HepG2 (cell line): Measurements from ENCODE around the gene MED19. TPM values are rescaled to one million over a fixed set of nuclear protein-coding genes. Genes with fewer than 3 reads are reported as not detected.

ENCODE experiments used
- AHR ChIP-seq: IDR thresholded peaks from 2 replicates; pipeline ENCODE4 v1.6.1; 2018; ENCODE audit warnings: missing genetic modification reagents, missing compliant biosample characterization
- ARID4A ChIP-seq: sonication (generic); formaldehyde crosslinking; IDR thresholded peaks from 2 replicates; pipeline ENCODE4 v1.5.0; 2020; ENCODE audit warnings: mild to moderate bottlenecking, missing genetic modification reagents, borderline replicate concordance
- ATF7-NPFF ChIP-seq: sonication (generic); formaldehyde crosslinking; IDR thresholded peaks from 2 replicates; pipeline ENCODE4 v1.8.1; 2023; ENCODE audit warnings: mild to moderate bottlenecking, low read depth, missing genetic modification reagents, moderate library complexity
- CBX1 ChIP-seq: IDR thresholded peaks from one replicate; pipeline ENCODE4 v1.6.1; 2016; ENCODE audit warnings: antibody characterized with exemption, low read depth
- HMGA1 ChIP-seq: sonication (generic); formaldehyde crosslinking; conservative IDR thresholded peaks from 2 replicates; pipeline ENCODE4 v1.4.0; 2020; ENCODE audit warnings: missing genetic modification reagents
- MAFG ChIP-seq: sonication (generic); formaldehyde crosslinking; IDR thresholded peaks from 2 replicates; pipeline ENCODE4 v1.5.1; 2020; ENCODE audit warnings: mild to moderate bottlenecking, missing genetic modification reagents
- NKX3-1 ChIP-seq: sonication (generic); formaldehyde crosslinking; IDR thresholded peaks from 2 replicates; pipeline ENCODE4 v1.5.0; 2020; ENCODE audit warnings: missing genetic modification reagents
- POGZ ChIP-seq: sonication (generic); formaldehyde crosslinking; IDR thresholded peaks from 2 replicates; pipeline ENCODE4 v1.4.0; 2020; ENCODE audit warnings: mild to moderate bottlenecking, missing genetic modification reagents
- POLR2A ChIP-seq, 2 experiments: IDR thresholded peaks; 2 replicates each; pipeline ENCODE4 v1.6.1; 2011; ENCODE audit warnings: low read depth in 2 of 2, low read length in 2 of 2, mild to moderate bottlenecking in 1 of 2, moderate library complexity in 1 of 2; ENCODE audit not compliant: insufficient read depth in 1 of 2
- TP53 ChIP-seq: sonication (generic); formaldehyde crosslinking; conservative IDR thresholded peaks from 2 replicates; pipeline ENCODE4 v1.4.0; 2020; ENCODE audit warnings: missing genetic modification reagents
- ZBTB20 ChIP-seq: sonication (generic); formaldehyde crosslinking; IDR thresholded peaks from 2 replicates; pipeline ENCODE4 v1.8.1; 2023; ENCODE audit warnings: missing genetic modification reagents, low read depth, mild to moderate bottlenecking, borderline replicate concordance
- ZBTB34 ChIP-seq: sonication (generic); formaldehyde crosslinking; IDR thresholded peaks from 2 replicates; pipeline ENCODE4 v1.8.0; 2022; ENCODE audit warnings: mild to moderate bottlenecking, missing genetic modification reagents
- ZIK1 ChIP-seq: sonication (generic); formaldehyde crosslinking; IDR thresholded peaks from 2 replicates; pipeline ENCODE4 v1.5.0; 2020; ENCODE audit warnings: mild to moderate bottlenecking, low read depth, missing genetic modification reagents, borderline replicate concordance
- ZMAT3 ChIP-seq: sonication (generic); formaldehyde crosslinking; conservative IDR thresholded peaks from 2 replicates; pipeline ENCODE4 v1.7.0; 2021; ENCODE audit warnings: missing genetic modification reagents
- ZNF354B ChIP-seq: sonication (generic); formaldehyde crosslinking; IDR thresholded peaks from 2 replicates; pipeline ENCODE4 v1.8.0; 2022; ENCODE audit warnings: mild to moderate bottlenecking, missing genetic modification reagents
- ZNF432 ChIP-seq: sonication (generic); formaldehyde crosslinking; IDR thresholded peaks from 2 replicates; pipeline ENCODE4 v1.5.0; 2020; ENCODE audit warnings: missing genetic modification reagents, mild to moderate bottlenecking, borderline replicate concordance
- ZNF510 ChIP-seq: sonication (generic); formaldehyde crosslinking; IDR thresholded peaks from 2 replicates; pipeline ENCODE4 v1.4.0; 2020; ENCODE audit warnings: low read depth, mild to moderate bottlenecking, missing genetic modification reagents
- ZNF879 ChIP-seq: sonication (generic); formaldehyde crosslinking; IDR thresholded peaks from 2 replicates; pipeline ENCODE4 v1.8.1; 2023; ENCODE audit warnings: missing genetic modification reagents
- ZSCAN5A ChIP-seq: sonication (generic); formaldehyde crosslinking; IDR thresholded peaks from 2 replicates; pipeline ENCODE4 v1.8.0; 2022; ENCODE audit warnings: mild to moderate bottlenecking, missing genetic modification reagents, borderline replicate concordance
- polyA plus RNA-seq, 8 experiments: library from polyadenylated mRNA; depleted of rRNA in 3 of 8; stranded (reverse) in 7 of 8; unstranded in 1 of 8; fragments of >200 nt; fragmentation: Illumina TruSeq in 4 of 8; extraction: Trizol in 4 of 8; gene quantifications; 2 replicates each; pipeline versions ENCODE4 v1.2.1 to v1.2.3, GENCODE V29; 2011 to 2016; ENCODE audit warnings: low read depth in 4 of 8, missing spikeins in 1 of 8, mixed read lengths in 1 of 8; ENCODE audit not compliant: insufficient read depth in 1 of 8
- total RNA-seq, 5 experiments: library from RNA; depleted of rRNA; stranded (reverse); fragments of >200 nt; fragmentation: Illumina TruSeq; extraction: Trizol; gene quantifications; 2 replicates each; pipeline ENCODE4 v1.2.3, GENCODE V29; 2016; ENCODE audit warnings: low read depth in 1 of 5
- TF ChIP-seq, protein P1 (sequence below): sonication (generic); formaldehyde crosslinking; IDR thresholded peaks from 2 replicates; pipeline ENCODE4 v1.5.1; 2020; ENCODE audit warnings: missing genetic modification reagents, mild to moderate bottlenecking, borderline replicate concordance
- TF ChIP-seq, protein P2 (sequence below): sonication (generic); formaldehyde crosslinking; IDR thresholded peaks from 2 replicates; pipeline ENCODE4 v1.8.1; 2023; ENCODE audit warnings: mild to moderate bottlenecking, missing genetic modification reagents

Gene MED19
- total and polyA plus RNA-seq, 2 of the 13 experiments (the other 11 are each of a cell fraction or from before 2014, with no cell fraction given): 12.9 to 13.8 TPM

- 0 out of 2 replicates have a peak, but pooled peaks have one; percentile 35 for TF ChIP-seq ZSCAN5A (CRISPR knock-in tag)
- peak; percentile 66; the same call in 1 of the 2 replicates for TF ChIP-seq NKX3-1 (CRISPR knock-in tag)
- no peak for TF ChIP-seq ZMAT3
- no peak for TF ChIP-seq TP53 (CRISPR knock-in tag)
- TF ChIP-seq ZBTB34: no peak
- 0 out of 2 replicates have a peak, but pooled peaks have one; percentile 52 for TF ChIP-seq AHR (CRISPR knock-in tag)
- TF ChIP-seq POGZ (CRISPR knock-in tag): peak; percentile 76
- TF ChIP-seq ZNF879 (CRISPR knock-in tag): no peak
- TF ChIP-seq ZNF354B: 0 out of 2 replicates have a peak, but pooled peaks have one; percentile 52
- peak; percentile 79 for TF ChIP-seq ARID4A
- TF ChIP-seq MAFG: no peak
- 0 out of 2 replicates have a peak, but pooled peaks have one; percentile 50 for TF ChIP-seq ZNF510 (CRISPR knock-in tag)
- no peak for TF ChIP-seq ZBTB20 (CRISPR knock-in tag)
- 0 out of 2 replicates have a peak, but pooled peaks have one; percentile 21 for TF ChIP-seq ATF7-NPFF
- no peak for TF ChIP-seq HMGA1 (CRISPR knock-in tag)
- TF ChIP-seq ZIK1 (CRISPR knock-in tag): no peak
- TF ChIP-seq, protein P1, sequence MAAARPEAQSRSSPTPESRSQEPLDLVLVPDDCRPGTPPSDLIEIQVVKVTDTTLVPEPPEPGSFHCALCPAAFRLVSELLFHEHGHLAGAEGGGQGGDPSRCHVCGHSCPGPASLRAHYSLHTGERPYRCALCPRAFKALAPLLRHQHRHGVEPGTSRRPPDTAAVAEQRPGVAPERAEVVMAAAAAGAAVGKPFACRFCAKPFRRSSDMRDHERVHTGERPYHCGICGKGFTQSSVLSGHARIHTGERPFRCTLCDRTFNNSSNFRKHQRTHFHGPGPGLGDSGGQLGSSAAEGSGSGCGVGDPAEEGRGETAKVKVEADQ (CRISPR knock-in tag): peak; percentile 20
- TF ChIP-seq, protein P2, sequence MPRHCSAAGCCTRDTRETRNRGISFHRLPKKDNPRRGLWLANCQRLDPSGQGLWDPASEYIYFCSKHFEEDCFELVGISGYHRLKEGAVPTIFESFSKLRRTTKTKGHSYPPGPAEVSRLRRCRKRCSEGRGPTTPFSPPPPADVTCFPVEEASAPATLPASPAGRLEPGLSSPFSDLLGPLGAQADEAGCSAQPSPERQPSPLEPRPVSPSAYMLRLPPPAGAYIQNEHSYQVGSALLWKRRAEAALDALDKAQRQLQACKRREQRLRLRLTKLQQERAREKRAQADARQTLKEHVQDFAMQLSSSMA (CRISPR knock-in tag): no peak
- peak; percentile 69 to 85 for TF ChIP-seq POLR2A (IDR thresholded peaks at IDR 0.05; ENCODE audit: insufficient read depth in 1 of 2, low read depth in 2 of 2, low read length in 2 of 2)
- TF ChIP-seq CBX1: no peak
- TF ChIP-seq ZNF432 (CRISPR knock-in tag): no peak
Observed at GRCh38 chr11:57712256-57713150, 488 bp upstream of the MED19 start, which contains the start of gene TMX2 (continued).
